Activated naive CD4-positive, alpha-beta T cell treated with anti-CD3 and anti-CD28 coated beads, Interleukin-2, amount 50 U/mL, for 72 hours (primary cell): ENCODE measurements around the gene AKAP12. TPM values are rescaled to one million over a fixed set of nuclear protein-coding genes. Genes with fewer than 3 reads are reported as not detected.
"Not testable (repeated sequence)": the region's sequence is repeated elsewhere in the genome, so short reads cannot be mapped to it uniquely, and the experiment has no call there.

Experiments used
- ATAC-seq, 2 donors: fragments of 150-1000 bp; cut with Tn5 transposase; 2 replicates each; pipeline ENCODE4 v1.10.0; 2021; ENCODE audit warnings: mild to moderate bottlenecking in 2 of 2, moderate library complexity in 2 of 2
- DNase-seq, 2 donors: peaks; one replicate each; pipeline ENCODE4 v3.0.0; 2021 to 2022; ENCODE audit warnings: low spot score in 2 of 2
- H3K27ac Mint-ChIP-seq, 2 donors: one replicate each; pipeline ENCODE4 v1.8.0; 2022; ENCODE audit warnings: mild to moderate bottlenecking in 2 of 2, mixed read lengths in 2 of 2
- H3K36me3 Mint-ChIP-seq, 2 donors: one replicate each; pipeline ENCODE4 v1.8.0; 2022; ENCODE audit warnings: mixed read lengths in 2 of 2
- H3K9me3 Mint-ChIP-seq, 2 donors: one replicate each; pipeline ENCODE4 v1.8.0; 2022; ENCODE audit warnings: mixed read lengths in 2 of 2
- total RNA-seq, 2 donors: library from RNA; stranded (reverse); gene quantifications; one replicate each; pipeline ENCODE4 v1.2.3, GENCODE V29; 2022

Gene AKAP12
- total RNA-seq, 2 donors from 2014 or later: 0.36 to 1.4 TPM

DNA sequence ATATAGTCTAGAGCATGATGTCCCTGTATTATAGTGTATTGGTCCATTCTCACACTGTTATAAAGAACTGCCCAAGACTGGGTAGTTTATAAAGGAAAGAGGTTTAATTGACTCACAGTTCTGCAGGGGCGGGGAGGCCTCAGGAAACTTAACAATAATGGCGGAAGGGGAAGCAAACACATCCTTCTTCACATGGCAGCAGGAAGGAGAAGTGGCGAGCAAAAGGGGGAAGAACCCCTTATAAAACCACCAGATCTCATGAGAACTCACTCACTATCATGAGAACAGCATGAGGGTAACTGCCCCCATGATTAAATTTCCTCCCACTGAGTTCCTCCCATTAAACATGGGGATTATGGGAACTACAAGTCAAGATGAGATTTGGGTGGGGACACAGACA, 75.9 kb downstream of the AKAP12 start:
- not testable (repeated sequence) for DNase-seq, H3K27ac Mint-ChIP-seq, H3K9me3 Mint-ChIP-seq, ATAC-seq
- H3K36me3 Mint-ChIP-seq: peaks cover 0 to 11% of the 10 kb centered on the region in 2 donors

DNA sequence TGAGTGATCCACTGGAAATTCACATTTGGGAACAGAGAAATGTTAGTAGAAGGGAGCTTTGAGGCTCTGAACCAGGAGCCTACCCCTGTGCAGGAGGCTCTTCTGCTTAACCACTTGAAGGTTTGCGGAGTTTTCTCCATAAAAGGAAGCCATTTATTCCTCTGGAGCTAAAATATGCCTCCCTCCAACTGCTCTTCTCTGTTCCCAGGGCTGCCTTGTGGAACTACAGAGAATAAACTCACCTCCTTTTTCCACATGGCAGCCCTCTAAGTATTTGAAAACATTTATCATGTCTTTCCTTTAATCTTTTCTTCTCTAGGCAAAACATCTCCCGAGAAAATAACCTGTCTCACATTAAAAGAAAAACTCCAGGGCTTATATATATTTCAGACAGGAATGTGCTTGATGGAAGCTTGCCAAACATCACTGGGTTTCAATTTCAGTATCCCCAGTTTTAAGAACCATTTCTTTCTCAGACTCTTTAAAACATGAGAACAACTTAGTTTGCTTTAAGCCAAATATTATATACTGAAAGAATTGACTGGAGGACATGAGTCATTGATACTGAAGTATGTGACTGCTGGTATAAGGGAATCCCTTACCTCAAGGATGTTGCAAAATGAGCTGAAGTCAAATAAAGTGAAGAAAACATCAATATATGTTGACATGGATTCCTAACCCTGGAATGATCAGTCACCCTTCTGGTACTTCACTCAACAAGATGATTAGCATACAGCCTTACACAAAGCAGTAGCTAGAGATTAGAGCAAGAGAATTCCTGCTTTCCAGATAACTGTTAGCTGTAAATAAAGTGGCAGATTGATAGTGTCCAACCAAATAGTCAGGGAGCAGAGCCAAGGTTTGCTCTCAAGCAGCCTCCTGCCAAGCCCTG, 77.6 kb downstream of the AKAP12 start:
- ATAC-seq: no peak
- DNase-seq: no peak
- H3K9me3 Mint-ChIP-seq: peaks cover 9 to 10% of the 10 kb centered on the region in 2 donors
- H3K36me3 Mint-ChIP-seq: peaks cover 0 to 11% of the 10 kb centered on the region in 2 donors
- no peak overlapping the region for H3K27ac Mint-ChIP-seq

DNA sequence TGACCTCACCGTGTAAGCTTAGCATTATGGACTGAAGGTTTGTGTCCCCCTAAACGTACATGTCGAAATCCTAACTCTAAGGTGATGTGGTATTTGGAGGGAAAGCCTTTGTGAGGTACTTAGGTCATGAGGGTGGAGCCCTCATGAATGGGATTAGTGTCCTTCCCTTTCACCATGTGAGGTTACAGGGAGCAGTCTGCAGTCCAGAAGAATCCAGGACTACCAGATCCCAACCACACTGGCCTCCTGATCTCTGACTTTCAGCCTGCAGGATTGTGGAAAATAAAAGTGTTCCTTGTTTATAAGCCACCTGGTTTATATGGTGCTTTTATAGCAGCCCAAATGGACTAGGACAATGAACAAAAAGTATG, 78.2 kb downstream of the AKAP12 start:
- peaks cover 0 to 11% of the 10 kb centered on the region in 2 donors for H3K36me3 Mint-ChIP-seq
- DNase-seq: no peak
- H3K9me3 Mint-ChIP-seq: peaks cover 9 to 10% of the 10 kb centered on the region in 2 donors
- no peak for ATAC-seq
- no peak overlapping the region for H3K27ac Mint-ChIP-seq

DNA sequence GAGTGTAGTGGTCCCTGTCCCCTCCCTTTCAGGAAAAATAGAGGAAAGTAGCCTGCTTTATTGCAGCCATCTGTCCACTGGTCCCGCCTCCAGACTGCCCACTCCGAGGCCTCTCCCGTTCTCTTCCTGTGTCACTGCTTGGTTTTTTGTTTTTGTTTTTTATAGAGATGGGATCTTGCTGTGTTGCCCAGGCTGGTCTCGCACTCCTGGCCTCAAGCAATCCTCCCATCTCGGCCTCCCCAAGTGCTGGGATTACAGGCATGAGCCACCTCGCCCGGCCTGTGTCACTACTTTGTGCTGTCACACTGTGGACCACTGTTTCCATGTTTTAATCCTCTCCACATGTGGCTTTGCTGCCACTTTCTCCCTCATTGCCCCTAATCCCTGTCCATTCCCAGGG, 80.4 kb downstream of the AKAP12 start:
- DNase-seq (no peak), ATAC-seq (no peak)
- H3K9me3 Mint-ChIP-seq: peaks cover 9 to 10% of the 10 kb centered on the region in 2 donors
- no peak overlapping the region for H3K27ac Mint-ChIP-seq
- H3K36me3 Mint-ChIP-seq: peaks cover 0 to 11% of the 10 kb centered on the region in 2 donors

DNA sequence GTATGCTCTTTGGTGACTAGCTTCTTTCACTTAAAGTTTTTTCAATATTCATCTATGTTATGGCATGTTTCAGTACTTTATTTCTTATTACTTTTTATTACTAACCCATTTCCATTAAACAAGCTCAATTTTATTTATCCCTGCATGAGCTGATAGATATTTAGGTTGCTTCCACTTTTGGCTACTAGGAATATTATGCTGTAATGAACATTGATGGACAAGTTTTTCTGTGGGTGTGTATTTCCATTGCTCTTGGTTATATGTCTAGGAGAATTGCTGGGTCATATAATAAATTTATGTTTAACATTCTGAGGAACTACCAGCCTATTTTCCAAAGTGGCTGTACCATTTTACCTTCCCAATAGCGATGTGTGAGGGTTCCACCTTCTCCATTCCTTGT, 81.7 kb downstream of the AKAP12 start:
- Mint-ChIP-seq H3K9me3 (peaks cover under 1% of the 10 kb centered on the region in 2 donors), H3K36me3 (no peaks in the 10 kb centered on the region), H3K27ac (no peak overlapping the region)
- DNase-seq (no peak), ATAC-seq (no peak)

DNA sequence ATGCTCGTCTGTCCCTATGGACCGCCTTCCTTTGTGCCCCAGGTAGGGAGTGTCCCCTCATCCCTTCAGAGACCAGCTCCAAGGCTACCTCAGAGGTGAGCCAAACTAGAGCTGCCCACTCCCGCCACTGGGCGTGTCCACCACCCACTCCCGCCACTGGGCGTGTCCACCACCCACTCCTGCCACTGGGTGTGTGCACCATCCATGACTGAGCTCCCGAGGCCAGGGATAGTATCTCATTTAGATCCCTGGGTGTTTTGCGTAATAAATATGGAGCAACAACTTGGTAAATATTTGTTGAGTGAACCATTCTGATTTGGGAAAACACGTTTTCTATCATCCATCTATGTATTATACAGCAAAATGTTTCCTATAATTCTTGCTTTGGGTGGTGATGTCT, 82.8 kb downstream of the AKAP12 start:
- Mint-ChIP-seq H3K27ac (no peak overlapping the region), H3K36me3 (no peaks in the 10 kb centered on the region), H3K9me3 (no peaks in the 10 kb centered on the region)
- no peak for ATAC-seq
- no peak for DNase-seq

DNA sequence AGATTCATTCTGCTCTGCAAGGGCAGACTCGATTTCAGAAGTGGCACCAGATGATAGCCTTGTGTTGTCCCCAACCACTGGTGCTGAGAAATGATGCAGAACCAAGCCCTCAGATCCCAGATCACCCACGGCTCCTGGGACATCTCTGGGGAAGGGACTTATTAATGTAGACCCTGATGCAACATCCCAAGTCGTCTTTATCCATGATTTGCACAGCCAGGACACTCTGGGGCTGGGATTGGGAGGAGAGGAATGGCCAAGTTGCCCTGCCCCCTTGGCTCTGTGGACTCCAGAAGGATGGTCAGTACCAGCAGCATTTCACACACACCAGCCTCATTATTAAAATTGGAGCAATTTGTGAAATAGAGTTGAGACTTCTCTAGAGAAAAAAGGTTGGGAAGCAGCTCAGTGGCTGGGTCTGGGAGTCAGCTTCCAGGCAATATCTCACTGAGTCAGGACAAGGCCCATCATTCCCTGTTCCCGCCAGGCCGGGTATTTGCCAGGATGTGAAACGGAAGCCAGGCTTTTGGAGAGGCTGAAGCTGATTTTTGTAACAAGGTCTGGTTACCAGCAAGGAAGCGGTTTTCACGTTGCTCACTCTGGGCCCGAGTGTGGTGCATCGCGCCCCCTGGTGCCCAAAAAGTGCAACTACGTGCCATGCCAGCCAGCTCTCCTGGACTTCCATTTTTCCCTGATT, 84.2 kb downstream of the AKAP12 start:
- Mint-ChIP-seq H3K36me3 (no peaks in the 10 kb centered on the region), H3K27ac (no peak overlapping the region), H3K9me3 (no peaks in the 10 kb centered on the region)
- ATAC-seq (peak; percentile 77 to 89), DNase-seq (peak; percentile 68 to 79)

DNA sequence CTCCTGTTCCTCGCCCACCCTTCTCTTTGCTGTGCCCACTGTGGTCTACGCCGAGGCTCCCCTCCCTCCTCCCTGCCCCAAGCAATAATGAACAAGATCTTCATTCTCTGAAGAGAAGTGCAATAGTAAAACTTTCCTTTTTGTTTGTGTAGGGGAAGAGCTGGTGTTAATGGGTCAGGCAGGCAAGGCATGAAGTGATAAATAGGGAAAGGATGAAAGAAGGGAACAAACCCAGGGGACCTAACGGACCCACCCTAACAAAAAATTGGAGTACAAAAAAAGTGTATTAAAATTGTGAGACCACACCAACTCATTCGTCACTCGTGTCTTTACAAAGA, 84.7 kb downstream of the AKAP12 start:
- ATAC-seq (peak in 1 of 2 donors; percentile 28), DNase-seq (no peak)
- Mint-ChIP-seq H3K27ac (no peak overlapping the region), H3K9me3 (no peaks in the 10 kb centered on the region), H3K36me3 (no peaks in the 10 kb centered on the region)

DNA sequence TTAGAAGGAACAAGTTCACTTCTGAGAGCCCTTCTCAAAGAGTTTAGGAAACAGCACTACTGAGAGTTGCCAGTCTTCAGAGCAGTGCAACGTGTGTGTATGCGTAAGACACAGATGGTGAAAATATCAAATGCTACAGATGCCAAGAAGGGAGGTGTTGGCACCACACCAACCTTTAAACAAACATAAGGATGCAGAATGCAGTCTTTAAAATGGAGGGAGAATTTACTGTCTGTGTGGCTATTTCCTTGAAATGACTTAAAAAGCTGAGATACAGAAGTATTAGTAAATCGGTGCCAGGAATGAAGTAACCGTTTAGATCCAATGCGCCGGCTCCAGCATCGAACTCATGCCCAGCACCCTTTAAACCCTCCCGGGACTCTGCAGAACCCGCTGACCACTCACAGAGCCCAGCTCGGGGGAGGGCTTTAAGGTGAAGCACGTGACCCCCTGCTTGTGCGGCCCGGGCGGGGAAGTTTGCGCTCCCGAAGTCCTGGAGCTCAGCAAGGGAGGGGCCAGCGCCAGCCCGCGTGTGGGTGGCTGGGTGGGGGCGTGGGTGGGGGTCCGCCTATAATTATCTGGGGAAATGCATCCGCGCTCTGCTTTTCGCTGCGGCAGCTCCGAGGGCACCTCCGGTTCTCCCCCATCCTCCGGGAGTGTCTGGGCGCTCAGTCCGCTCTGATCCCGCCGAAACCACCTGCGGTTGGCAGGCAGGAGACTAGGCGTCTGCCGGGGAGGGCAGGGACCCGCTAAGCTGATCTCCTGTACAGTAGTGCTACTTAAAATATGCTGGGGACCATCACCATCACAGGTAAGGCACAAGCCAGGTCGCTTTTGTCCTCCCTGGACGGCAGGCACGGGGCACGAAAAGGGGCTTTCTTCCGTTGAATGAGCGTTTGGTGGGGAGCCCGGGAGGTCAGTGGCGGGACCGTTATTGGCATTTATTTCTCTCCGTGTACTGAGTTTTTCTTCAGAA, 85.6 kb downstream of the AKAP12 start:
- Mint-ChIP-seq H3K27ac (no peak overlapping the region), H3K9me3 (no peaks in the 10 kb centered on the region), H3K36me3 (no peaks in the 10 kb centered on the region)
- peak; percentile 40 to 41 for ATAC-seq
- DNase-seq: no peak

DNA sequence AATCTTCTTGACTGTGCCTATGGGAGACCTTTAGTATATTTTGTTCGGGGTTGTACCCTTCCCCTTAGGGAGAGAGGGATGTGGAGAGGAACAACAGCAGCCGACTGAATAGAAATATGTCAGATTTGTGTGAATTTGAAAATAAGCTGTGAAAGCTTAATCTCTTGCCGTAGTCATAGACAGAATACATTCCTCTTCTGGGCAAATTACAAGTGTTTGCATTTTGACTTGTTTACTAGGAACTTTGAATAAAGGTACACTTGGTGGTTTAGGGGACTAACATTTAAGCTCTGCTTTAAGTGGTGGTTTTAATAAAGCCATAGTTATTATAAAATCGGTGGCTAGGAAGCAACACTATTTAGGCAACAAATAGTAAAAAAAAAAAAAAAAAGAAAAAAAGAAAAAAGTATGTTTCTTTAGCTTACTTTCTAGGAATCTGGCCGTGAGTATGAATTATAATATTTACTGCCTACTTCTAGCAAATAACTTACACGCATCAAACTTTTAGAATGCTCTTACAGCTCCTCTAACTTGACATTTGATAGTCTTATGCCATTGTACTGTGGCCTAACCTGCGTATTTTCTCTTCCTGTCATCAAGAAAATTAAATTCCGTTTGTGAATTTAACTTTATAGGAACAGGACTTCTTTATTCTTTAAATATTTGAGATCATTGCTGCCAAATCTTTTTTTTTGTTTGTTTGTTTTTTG, 86.5 kb downstream of the AKAP12 start:
- ATAC-seq: no peak
- Mint-ChIP-seq H3K9me3 (no peaks in the 10 kb centered on the region), H3K36me3 (no peaks in the 10 kb centered on the region), H3K27ac (no peak overlapping the region)
- no peak for DNase-seq

DNA sequence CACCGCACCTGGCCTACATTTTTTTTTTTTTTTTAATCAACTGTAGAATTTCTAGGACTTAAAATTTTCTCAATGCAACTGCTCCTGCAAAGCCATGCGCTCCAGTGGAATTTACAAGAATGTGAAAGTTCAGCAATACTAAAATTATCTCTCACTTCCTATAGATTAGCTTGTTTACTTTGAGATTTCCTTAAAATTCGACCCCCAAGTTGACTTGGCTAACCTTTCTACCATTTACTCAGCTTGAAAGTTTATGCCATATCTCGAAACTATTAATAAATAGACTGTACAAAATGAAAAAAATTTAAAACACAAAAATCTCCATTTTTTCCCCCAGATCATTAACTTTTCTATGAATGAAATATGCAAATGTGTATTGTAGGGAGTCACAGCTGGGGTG, 87.3 kb downstream of the AKAP12 start:
- H3K27ac Mint-ChIP-seq: no peak overlapping the region
- DNase-seq: no peak
- H3K9me3 Mint-ChIP-seq: no peaks in the 10 kb centered on the region
- no peak for ATAC-seq
- no peaks in the 10 kb centered on the region for H3K36me3 Mint-ChIP-seq

DNA sequence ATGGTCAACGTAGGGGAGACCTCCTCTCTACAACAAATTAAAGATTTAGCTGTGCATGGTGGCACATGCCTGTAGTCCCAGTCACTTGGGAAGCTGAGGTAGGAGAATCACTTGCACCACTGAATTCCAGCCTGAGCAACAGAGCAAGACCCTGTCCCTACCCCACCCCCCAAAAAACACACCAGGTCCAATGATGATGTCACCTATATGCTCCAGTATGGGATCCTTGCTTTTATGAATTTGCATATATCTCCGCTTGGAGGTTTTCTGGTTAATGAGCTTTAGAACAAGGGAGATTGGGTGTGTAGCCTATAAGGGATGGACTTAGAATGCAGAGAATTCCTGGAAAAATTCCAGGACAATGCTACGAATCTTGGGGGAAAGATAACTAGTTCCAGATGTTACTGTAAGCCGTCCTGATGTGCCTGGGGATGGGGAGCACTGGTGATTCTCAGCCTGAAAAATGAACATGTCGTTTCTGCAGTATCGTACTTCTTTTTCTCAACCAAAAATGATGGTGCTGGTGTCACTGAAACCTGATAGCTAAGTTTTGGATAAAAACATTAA, 90.4 kb downstream of the AKAP12 start:
- no peaks in the 10 kb centered on the region for H3K9me3 Mint-ChIP-seq
- H3K27ac Mint-ChIP-seq: no peak overlapping the region
- H3K36me3 Mint-ChIP-seq: no peaks in the 10 kb centered on the region
- DNase-seq: no peak
- ATAC-seq: no peak

DNA sequence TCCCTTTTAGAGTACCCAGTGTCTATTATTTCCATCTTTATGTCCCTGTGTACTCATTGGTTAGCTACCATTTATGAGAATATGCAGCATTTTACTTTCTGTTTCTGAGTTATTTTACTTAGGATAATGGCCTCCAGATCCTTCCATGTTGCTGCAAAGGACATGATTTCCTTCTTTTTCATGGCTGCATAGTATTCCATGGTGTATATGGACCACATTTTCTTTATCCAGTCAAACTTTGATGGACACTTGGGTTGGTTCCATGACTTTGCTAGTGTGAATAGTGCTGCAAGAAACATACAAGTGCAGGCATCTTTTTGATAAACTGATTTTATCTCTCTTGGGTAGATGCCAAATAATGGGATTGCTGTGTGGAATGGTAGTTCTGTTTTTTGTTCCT, 96.2 kb downstream of the AKAP12 start:
- no peak for ATAC-seq
- Mint-ChIP-seq H3K27ac (no peak overlapping the region), H3K36me3 (no peaks in the 10 kb centered on the region), H3K9me3 (no peaks in the 10 kb centered on the region)
- DNase-seq: no peak

DNA sequence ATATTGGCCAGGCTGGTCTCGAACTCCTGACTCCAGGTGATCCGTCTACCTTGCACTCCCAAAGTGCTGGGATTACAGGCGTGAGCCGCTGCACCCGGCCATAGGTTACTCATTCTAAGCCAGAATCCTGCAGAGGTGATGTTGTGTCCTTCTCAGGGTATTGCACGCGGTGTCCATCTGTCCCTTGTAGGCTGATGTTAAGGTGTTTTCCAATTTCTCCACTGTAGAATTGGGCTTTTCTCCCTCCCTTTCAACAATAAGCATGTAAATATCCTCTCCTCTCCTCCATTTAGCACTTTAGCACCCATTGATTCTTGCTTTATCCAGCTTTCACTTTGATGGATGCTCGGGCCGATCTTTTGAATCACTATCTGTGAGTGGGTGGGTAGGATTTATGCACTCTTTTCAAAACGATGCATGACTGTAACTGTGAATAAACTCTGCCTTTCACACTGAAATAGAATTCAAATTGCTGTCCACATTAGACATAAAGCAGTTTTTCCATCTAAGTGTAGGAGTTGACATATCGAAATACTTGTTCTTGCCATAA, 99.0 kb downstream of the AKAP12 start:
- H3K36me3 Mint-ChIP-seq: no peaks in the 10 kb centered on the region
- ATAC-seq (no peak), DNase-seq (no peak)
- no peak overlapping the region for H3K27ac Mint-ChIP-seq
- no peaks in the 10 kb centered on the region for H3K9me3 Mint-ChIP-seq

DNA sequence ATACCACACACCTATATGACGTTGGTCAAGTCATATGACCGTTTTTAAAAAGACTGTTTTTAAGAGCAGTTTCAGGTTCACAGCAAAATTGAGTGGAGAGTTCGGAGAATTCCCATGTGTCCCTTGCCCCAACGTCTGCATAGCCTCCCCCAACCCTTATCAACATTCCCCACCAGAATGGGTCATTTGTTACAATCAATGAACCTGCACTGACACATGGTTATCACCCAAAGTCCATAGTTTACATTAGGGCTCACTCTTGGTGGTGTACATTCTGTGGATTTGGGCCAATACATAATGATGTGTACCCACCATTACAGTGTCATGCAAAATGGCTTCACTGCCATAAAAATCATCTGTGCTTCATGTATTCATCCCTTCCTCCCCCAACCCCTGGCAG, 99.6 kb downstream of the AKAP12 start:
- H3K36me3 Mint-ChIP-seq: no peaks in the 10 kb centered on the region
- no peak overlapping the region for H3K27ac Mint-ChIP-seq
- no peak for DNase-seq
- ATAC-seq: no peak
- no peaks in the 10 kb centered on the region for H3K9me3 Mint-ChIP-seq
